HG02973 (cell line): ENCODE data around the gene CLEC3B.
"Not testable (repeated sequence)": the region's sequence is repeated elsewhere in the genome, so short reads cannot be mapped to it uniquely, and the experiment has no call there.

Experiments
- ATAC-seq: cut with Tn5 transposase; IDR thresholded peaks from one replicate; pipeline ENCODE4 v1.9.1; 2021; ENCODE audit warnings: moderate library complexity; ENCODE audit not compliant: unreplicated experiment

The CLEC3B gene, protein sequence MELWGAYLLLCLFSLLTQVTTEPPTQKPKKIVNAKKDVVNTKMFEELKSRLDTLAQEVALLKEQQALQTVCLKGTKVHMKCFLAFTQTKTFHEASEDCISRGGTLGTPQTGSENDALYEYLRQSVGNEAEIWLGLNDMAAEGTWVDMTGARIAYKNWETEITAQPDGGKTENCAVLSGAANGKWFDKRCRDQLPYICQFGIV

DNA sequence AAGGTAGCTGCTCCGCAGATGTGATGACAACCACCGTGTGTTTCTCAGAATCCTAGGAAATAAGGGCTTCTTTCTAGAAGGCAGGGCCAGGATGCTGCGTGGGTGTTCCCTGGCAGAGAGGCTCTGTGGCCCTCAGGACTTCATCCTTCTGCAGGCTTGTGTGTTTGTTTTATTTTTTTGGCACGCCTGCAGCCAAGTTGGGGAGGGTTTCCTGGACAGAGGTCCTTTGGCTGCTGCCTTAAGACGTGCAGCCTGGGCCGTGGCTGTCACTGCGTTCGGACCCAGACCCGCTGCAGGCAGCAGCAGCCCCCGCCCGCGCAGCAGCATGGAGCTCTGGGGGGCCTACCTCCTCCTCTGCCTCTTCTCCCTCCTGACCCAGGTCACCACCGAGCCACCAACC lies at the start of gene CLEC3B:
TSS of gene CLEC3B (plus strand) at position 266 of the 400 bp plus-strand sequence. CDS start at position 326, 60 bp downstream.
- ATAC-seq = no peak

DNA sequence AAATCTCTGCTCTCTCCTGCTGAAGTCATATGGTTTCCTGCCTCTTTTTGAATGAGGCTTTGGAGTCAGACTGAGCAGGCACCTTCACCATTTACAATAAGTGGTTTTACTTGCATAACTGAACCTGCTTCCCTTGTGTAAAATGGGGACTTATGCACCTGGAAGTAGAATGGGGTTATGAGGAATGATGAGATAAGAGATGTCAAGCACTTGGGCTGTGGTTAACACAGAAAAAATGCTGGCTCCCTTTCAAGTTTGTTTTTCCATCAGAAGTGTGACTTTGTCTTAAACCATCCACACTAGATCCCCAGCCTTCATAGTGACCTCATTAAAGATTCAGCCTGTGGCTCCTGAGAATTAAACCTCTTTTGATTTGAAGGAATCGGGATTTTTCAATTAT lies 44.9 kb upstream of the CLEC3B start:
- ATAC-seq = no peak

DNA sequence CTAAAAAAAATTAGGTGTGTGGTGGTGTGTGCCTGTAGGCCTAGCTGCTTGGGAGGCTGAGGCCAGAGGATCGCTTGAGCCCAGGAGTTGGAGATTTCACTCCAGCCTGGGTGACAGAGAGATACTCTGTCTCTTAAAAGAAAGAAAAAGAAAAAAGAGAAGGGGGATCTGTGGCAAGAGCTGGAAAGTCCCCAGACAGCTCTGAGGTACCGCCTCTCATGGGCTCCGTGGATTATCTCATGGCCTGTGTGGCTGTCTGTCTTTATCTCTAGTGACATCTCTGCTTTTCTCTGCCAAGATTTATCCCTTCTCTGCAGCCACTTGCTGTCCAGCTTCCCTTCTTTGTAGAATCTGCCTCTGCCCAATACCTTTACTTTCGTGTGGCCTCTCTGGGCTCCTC lies 44.4 kb upstream of the CLEC3B start:
- no peak for ATAC-seq

DNA sequence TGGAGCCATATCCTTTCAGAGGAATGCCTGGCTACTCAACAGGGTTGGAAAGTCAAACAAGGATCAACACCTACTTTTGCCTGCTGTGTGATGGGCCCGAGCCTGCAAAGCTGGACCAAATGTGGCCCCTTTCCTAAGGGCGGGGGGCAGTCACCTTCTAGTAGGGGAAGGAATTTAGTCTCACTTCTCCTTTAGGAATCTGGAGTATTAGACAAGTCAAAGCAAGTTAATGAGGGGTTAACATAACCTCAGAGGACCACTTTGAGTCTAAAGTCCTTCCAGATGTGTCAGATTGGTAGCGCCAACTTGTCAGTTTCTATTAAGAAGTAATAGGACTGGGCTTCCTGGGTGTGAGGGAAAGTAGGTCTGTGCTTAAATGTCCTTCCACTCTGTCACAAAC lies 43.3 kb upstream of the CLEC3B start:
- ATAC-seq = no peak

DNA sequence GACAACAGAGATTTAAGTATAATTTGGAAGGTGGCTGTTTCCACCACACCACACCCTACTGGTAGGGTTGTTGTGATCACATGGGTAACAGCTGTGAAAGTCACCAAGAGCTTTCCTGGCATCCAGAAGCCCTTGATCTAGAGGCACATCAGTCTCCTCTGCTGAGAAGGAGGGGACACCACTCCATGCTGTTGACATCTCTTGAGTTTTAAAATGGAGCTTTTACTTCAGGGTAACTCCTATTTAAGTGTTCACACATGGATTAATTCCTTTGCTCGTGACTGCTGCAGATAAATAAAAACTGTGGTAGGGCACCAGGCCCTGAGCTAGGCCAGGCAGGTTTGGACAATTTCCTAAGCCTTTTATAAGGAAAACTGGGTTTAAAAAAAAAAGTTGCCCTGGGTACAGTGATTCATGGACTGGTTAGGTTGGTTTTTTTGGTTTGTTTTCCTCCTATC lies 42.6 kb upstream of the CLEC3B start:
- ATAC-seq = no peak

DNA sequence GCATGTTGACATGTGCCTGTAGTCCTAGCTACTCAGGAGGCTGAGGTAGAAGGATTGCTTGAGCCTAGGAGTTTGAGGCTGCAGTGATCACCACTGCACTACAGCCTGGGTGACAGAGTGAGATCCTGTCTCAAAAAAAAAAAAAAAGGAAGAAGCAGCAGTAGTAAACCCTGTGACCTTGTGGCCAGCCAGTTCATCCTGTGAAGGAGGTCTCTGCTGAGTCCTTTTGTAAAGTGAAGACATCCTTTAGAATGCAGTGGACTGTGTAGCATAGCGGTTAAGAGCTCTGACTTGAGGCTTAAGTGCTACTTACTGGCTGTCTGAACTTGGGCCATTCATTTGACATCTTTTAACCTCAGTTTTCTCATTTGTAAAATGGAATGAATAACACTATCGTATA lies 41.8 kb upstream of the CLEC3B start:
- ATAC-seq = no peak

GRCh38 chr3:44986330-44986729 lies 39.8 kb upstream of the CLEC3B start:
- ATAC-seq = not testable (repeated sequence)

DNA sequence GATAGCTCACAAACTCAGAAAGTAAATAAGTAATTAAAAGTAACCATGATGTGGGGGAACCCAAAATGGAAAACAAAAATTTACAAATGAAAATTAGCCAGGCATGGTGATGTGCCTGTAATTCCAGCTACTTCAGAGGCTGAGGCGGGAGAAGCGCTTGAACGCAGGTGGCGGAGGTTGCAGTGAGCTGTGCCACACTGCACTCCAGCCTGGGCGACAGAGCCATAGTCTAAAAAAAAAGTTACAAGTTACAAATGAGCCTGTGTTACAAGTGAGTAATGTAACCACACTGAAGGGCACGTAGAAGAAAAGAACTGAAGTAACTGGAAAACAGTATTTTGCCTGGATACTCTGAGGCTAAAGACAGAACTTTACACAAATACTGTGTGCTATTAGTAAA lies 38.8 kb upstream of the CLEC3B start:
- no peak for ATAC-seq

DNA sequence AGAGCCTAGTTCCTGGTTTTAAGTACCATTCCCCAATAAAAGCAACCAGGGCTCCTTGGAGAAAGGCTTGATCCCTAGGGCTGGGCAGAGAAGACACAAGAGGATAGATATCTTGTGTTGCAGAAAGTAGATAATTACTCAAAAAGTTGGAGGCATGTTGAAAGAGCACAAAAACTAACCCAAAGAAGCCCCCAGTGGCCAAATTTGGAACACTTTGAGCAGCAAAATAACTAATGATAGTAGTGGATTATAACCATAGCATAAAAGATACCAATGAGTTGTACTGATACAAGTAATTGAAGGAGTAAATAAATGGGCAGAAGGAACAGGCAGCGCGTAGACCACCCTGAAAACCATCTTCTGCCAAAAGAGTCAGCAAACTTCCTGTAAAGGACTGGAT lies 38.0 kb upstream of the CLEC3B start:
- no peak for ATAC-seq

GRCh38 chr3:44989141-44989540 lies 37.0 kb upstream of the CLEC3B start:
- no peak for ATAC-seq

DNA sequence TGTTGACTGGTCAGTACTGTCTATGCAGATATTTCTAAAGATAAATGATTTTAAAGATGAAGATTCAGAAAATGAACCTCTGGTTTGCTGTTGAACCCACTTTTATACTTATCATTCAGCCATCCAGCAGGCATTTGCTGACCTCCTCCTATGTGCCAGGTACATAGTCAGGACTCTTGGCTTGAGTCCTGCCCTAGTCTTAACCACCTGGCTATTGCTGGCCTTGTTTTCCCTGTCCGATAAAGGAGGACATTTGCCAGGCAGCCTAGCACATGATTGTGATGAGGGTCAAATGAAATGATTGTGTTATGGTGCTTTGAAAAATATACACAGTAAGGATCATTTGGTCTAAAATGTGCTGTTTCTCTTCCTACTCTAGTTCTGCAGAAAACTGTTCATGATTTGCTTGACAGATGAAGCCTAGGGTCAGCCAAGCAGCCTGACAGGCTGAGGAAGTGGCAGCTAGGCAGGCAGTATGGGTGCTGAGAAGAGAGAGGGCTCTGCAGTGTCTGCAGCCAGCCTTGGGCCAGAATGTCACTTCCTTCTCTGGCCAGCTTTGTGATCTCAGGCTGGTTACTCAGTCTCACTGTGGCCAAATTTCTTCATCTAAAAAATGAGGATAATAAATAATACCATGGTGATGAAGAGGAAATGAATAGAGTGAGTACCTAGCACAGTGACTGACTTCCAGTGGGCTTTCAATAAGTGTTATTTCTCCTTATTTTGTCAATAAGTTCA lies 36.3 kb upstream of the CLEC3B start:
- no peak for ATAC-seq

GRCh38 chr3:44991326-44991725 lies 34.8 kb upstream of the CLEC3B start:
- ATAC-seq = no peak

DNA sequence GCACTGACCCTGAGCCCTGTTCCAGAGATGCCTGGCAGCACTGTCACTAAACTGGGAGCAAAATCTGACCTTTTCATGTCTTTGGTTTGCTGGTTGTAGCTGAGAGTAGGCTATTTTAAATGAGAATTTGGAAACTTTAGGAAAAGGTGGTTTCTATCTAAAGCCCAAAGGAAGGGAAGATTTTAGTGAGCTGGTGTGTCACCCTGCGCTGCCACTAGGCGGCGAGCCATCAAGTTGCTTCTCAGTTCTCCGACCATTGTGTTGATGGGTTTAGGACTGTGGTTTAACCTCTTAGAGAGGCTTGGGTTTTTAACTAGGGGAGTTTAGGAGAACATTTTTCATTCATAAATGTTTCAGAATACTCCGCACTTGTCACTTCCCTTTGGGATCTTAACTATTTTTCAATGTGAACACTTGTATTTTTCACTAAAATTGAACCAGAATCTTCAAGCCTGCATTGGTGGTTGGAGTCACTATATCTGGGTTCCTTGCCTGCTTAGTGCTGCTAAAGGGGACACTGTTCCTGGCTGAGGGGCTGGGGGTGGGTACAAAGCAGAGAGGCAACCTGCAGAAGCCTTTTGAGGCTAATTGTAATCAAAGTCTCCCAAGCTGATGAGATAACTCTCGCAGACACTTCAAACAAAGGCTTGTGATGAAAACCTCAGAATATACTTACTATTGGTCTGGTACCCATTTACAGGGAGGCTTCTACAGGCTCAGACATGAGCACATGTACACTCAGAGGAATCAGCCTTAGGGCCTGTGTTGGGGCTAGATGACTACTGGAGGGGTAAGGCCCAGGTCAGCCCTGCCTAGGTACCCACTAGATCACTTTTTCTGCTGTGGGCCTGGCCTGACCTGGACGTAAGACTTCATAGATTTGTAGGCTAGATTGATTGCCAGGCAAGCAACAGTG lies 33.3 kb upstream of the CLEC3B start:
- no peak for ATAC-seq

DNA sequence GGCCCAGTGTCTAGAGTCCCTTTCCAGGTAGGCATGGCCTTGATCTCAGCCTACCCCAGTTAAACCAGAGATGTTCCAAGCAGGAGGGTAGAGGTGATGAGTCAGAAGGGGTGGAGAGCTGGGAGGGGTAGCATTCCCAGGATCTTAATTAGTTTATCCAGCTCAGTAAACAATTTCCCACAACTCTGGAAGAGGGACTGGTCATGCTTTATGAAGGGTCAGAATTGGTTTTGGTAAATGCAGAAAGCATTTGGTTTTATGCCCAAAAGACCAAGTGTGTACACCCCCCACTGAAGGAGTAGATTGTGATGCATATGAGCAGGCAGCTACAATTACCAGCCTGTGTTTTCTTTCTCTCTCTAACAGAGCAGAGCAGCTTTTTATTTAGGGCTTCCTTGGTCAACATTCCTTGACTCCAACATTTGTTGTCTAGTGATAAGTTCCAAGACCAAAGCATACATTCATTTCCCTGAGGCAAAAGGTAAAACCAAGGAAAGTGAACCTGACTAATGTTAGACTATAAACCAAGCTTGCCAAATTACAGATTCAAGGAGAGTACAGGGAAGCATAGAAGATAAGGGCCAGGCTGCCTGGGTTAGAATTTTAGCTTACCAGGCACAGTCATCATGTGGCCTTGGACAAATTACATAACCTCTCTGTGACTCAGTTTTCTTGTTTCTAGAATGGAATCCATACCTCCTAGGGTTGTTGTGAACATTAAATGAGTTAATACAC lies 32.5 kb upstream of the CLEC3B start:
- no peak for ATAC-seq

DNA sequence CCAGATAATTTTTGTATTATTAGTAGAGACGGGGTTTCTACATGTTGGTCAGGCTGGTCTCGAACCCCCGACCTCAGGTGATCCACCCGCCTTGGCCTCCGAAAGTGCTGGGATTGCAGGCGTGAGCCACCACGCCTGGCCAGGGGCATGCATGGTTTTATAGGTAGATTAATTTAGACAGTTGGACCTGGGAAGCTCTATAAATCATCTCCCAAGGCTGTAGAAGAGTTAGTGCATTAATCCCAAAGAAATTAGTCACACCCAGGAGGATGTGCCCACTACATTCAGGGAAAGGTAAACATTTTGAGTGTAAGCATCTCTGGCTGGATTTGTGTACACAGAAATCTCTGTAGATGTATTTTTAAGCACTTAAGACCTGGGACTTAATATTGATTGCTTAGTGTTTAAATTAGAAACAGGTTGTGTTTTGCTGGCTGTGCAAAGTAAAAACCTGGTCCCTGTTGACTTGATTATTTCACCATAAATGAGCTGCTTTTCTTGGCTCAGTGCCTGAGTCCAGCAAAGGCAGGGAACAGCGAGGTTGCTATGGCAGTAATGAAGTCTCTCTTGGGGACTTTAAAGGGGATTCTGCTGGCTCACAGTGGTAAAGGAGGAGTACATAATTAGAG lies 30.8 kb upstream of the CLEC3B start:
- ATAC-seq = no peak

DNA sequence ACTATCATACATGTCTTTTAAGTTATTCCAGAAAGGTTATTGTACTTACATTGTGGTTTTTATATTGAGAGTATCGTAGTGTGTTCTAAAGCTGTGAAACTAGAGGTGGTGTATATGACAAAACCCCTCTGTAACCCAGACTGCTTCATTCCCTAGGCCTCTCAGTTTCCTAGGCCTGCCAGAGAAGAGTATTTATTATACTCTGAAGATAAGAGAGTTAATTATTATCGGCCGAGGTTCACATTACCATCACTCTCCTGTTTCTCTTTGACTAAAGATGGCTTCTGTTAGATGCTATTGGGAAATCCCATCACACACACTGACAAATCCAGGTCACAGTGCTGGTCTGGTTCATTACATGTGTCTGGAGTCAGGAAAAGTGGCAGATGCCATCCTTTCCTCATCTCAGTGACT lies 29.5 kb upstream of the CLEC3B start:
- ATAC-seq = no peak

DNA sequence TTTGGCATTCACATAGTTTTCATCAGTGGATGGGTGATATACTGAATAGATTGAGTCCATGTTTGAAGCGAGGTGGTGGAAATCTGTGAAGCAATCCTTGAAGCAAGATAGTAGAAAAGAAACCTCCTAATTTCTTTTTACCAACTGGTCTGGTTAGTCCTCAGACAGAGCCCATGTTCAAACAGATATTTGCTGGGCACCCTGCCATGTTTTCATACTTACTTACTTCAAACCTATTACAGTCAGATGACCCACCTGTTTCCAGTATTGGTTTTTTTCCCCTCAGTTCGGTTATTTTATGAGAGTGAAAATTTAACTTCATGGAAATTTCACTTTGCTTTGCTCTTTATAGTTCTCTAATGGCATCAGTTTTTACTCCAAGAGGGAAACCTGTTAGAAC lies 26.3 kb upstream of the CLEC3B start:
- ATAC-seq = no peak

GRCh38 chr3:45000823-45001222 lies 25.3 kb upstream of the CLEC3B start:
- no peak for ATAC-seq

- no peak for ATAC-seq
Observed at GRCh38 chr3:45001738-45002137, 24.4 kb upstream of the CLEC3B start.

- no peak for ATAC-seq
Observed at GRCh38 chr3:45002139-45002660, 23.9 kb upstream of the CLEC3B start.
